ENCODE data around the gene PANX3.

PANX3 gene

DNA sequence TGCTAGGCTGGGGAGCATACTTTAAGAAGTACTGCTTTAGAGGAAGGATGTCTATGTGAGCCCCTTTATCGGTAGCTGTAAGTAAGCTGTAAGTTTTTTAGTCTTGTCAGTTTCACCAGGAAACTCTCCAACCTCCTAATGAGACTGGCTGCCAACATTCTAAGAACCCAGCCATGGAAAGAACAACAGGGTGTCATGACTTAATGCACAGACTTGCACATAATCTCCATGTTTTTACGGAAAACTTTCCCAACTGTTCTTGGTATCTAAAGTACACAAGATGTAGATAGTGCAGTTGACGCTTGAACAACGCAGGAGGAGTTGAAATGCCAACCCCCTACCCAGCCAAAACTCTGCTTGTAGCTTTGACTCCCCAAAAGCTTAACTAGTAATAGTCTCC is 32.5 kb upstream of the PANX3 start:
- Histone ChIP-seq H3K27ac (no peak overlapping the region), H3K27me3 (ENCODE audit: insufficient read depth, low read depth) (no peaks in the 10 kb centered on the region), H3K4me3 (IDR thresholded peaks at IDR 0.05; ENCODE audit: insufficient read depth, low read depth, low read length) (no peak overlapping the region), H3K36me3 (ENCODE audit: insufficient read depth) (no peaks in the 10 kb centered on the region), H2AFZ (ENCODE audit: low read depth) (no peak overlapping the region), H3K9ac (no peak overlapping the region), H3K79me2 (ENCODE audit: insufficient read depth, low read depth) (no peaks in the 10 kb centered on the region), H3K4me1 (ENCODE audit: low read depth, poor library complexity, severe bottlenecking) (no peaks in the 10 kb centered on the region), H3K4me2 (no peak overlapping the region), H4K20me1 (ENCODE audit: insufficient read depth) (no peaks in the 10 kb centered on the region)
- TF ChIP-seq, protein P1, sequence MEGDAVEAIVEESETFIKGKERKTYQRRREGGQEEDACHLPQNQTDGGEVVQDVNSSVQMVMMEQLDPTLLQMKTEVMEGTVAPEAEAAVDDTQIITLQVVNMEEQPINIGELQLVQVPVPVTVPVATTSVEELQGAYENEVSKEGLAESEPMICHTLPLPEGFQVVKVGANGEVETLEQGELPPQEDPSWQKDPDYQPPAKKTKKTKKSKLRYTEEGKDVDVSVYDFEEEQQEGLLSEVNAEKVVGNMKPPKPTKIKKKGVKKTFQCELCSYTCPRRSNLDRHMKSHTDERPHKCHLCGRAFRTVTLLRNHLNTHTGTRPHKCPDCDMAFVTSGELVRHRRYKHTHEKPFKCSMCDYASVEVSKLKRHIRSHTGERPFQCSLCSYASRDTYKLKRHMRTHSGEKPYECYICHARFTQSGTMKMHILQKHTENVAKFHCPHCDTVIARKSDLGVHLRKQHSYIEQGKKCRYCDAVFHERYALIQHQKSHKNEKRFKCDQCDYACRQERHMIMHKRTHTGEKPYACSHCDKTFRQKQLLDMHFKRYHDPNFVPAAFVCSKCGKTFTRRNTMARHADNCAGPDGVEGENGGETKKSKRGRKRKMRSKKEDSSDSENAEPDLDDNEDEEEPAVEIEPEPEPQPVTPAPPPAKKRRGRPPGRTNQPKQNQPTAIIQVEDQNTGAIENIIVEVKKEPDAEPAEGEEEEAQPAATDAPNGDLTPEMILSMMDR (conservative IDR thresholded peaks at IDR 0.05; ENCODE audit: low read depth, low read length) = no peak

DNA sequence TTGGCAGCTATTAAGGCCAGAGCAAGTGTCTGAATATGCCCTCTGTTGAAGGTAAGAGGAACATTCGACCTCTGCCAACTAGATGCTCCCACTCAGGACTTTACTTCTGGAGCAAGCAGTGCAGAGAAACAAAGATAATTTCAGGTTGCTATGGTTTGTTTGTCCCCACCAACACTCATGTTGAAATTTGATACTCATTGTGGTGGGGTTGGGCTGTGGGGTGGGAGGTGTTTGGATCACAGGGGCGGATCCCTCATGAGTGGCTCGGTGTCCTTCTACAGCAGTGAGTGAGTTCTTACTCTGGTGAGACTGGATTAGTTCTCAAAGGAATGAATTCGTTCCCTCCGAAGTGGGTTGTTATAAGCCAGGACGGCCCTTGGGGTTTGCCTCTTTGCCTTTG is 29.4 kb upstream of the PANX3 start:
- H3K27me3 ChIP-seq (ENCODE audit: insufficient read depth, low read depth) = no peaks in the 10 kb centered on the region
- H2AFZ ChIP-seq (ENCODE audit: low read depth) = no peak overlapping the region
- no peaks in the 10 kb centered on the region for H3K36me3 ChIP-seq (ENCODE audit: insufficient read depth)

DNA sequence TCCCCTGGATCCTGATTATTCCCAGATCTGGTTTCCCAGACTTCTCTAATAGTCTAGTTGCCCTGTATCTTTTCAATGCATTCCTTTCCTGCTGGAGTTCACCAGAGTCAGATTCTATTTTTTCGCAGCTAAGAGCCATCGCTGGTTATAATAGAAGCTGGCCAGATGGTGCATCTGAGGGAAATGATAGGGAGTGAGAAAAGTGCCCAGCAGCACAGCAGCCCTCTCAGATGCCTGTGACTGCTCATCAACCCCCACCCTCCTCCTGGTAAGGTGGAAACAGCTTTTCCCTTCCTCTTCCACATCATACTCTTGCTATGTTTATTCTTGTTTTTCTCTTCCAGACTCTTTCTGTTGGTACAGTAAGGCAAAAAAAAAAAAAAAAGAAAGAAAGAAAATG is 28.7 kb upstream of the PANX3 start:
- H3K4me2 ChIP-seq = no peak overlapping the region
- no peaks in the 10 kb centered on the region for H3K36me3 ChIP-seq (ENCODE audit: insufficient read depth)
- H2AFZ ChIP-seq (ENCODE audit: low read depth) = no peak overlapping the region
- H4K20me1 ChIP-seq (ENCODE audit: insufficient read depth) = no peaks in the 10 kb centered on the region
- H3K4me3 ChIP-seq (IDR thresholded peaks at IDR 0.05; ENCODE audit: insufficient read depth, low read depth, low read length) = no peak overlapping the region
- TF ChIP-seq, protein P1 (conservative IDR thresholded peaks at IDR 0.05; ENCODE audit: low read depth, low read length) = no peak
- H3K4me1 ChIP-seq (ENCODE audit: low read depth, poor library complexity, severe bottlenecking) = no peaks in the 10 kb centered on the region
- no peaks in the 10 kb centered on the region for H3K79me2 ChIP-seq (ENCODE audit: insufficient read depth, low read depth)
- H3K27me3 ChIP-seq (ENCODE audit: insufficient read depth, low read depth) = no peaks in the 10 kb centered on the region
- H3K27ac ChIP-seq = no peak overlapping the region
- no peak overlapping the region for H3K9ac ChIP-seq

More for the DNA sequence above, 29.4 kb upstream of the PANX3 start:
- no peak overlapping the region for H3K4me3 ChIP-seq (IDR thresholded peaks at IDR 0.05; ENCODE audit: insufficient read depth, low read depth, low read length)
- no peaks in the 10 kb centered on the region for H3K79me2 ChIP-seq (ENCODE audit: insufficient read depth, low read depth)
- no peaks in the 10 kb centered on the region for H4K20me1 ChIP-seq (ENCODE audit: insufficient read depth)
- H3K4me2 ChIP-seq = no peak overlapping the region
- no peaks in the 10 kb centered on the region for H3K4me1 ChIP-seq (ENCODE audit: low read depth, poor library complexity, severe bottlenecking)
- TF ChIP-seq, protein P1 (conservative IDR thresholded peaks at IDR 0.05; ENCODE audit: low read depth, low read length) = no peak
- H3K27ac ChIP-seq = no peak overlapping the region
- no peak overlapping the region for H3K9ac ChIP-seq

DNA sequence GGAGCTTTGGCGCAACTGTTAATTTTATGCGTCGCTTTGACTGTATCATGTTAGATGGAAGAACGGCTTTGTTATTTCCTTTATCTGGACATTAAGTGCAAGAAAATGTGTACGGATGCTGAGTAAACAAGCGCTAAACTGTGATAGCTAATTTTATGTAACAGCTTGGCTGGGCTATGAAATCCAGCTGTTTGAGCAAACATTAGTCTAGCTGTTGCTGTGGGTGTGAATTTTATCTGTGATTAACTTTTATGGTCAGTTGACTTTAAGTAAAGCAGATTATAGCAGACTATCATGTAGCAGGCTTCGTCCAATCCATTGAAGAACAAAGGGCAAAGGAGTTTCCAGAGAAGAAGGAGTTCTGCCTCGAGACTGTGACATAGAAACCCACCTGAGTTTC is 27.4 kb upstream of the PANX3 start:
- Histone ChIP-seq H3K9ac (no peak overlapping the region), H3K4me3 (IDR thresholded peaks at IDR 0.05; ENCODE audit: insufficient read depth, low read depth, low read length) (no peak overlapping the region), H3K79me2 (ENCODE audit: insufficient read depth, low read depth) (no peaks in the 10 kb centered on the region), H3K27me3 (ENCODE audit: insufficient read depth, low read depth) (no peaks in the 10 kb centered on the region), H3K36me3 (ENCODE audit: insufficient read depth) (no peaks in the 10 kb centered on the region), H2AFZ (ENCODE audit: low read depth) (no peak overlapping the region), H3K4me2 (no peak overlapping the region), H3K27ac (no peak overlapping the region), H4K20me1 (ENCODE audit: insufficient read depth) (no peaks in the 10 kb centered on the region), H3K4me1 (ENCODE audit: low read depth, poor library complexity, severe bottlenecking) (no peaks in the 10 kb centered on the region)
- TF ChIP-seq, protein P1 (conservative IDR thresholded peaks at IDR 0.05; ENCODE audit: low read depth, low read length) = no peak
